Loucy (cell line): Measurements from ENCODE around the gene CHMP4B.

Experiments
- CTCF ChIP-seq: fragments of 200-600 bp; sonication (generic); conservative IDR thresholded peaks from 2 replicates; pipeline ENCODE4 v1.5.1; 2014; ENCODE audit warnings: mild to moderate bottlenecking, antibody characterized with exemption, low read length
- EZH2phosphoT487 ChIP-seq: fragments of 200-600 bp; IDR thresholded peaks from 2 replicates; pipeline ENCODE4 v1.6.1; 2018; ENCODE audit warnings: antibody characterized with exemption, mild to moderate bottlenecking, moderate library complexity, borderline replicate concordance

- TF ChIP-seq EZH2phosphoT487 (no peak), CTCF (no peak)
These were observed 14.5 kb downstream of the CHMP4B start for GRCh38 chr20:33825340-33826269.
